CD4-positive, alpha-beta T cell treated with Interferon alpha-2 for 1 hour (primary cell): Measurements from ENCODE around the gene LEMD1.

Experiments used
- DNase-seq, 2 donors: peaks; one replicate each; pipeline ENCODE4 v3.0.0-alpha.2; 2020 to 2022

Gene LEMD1

DNA sequence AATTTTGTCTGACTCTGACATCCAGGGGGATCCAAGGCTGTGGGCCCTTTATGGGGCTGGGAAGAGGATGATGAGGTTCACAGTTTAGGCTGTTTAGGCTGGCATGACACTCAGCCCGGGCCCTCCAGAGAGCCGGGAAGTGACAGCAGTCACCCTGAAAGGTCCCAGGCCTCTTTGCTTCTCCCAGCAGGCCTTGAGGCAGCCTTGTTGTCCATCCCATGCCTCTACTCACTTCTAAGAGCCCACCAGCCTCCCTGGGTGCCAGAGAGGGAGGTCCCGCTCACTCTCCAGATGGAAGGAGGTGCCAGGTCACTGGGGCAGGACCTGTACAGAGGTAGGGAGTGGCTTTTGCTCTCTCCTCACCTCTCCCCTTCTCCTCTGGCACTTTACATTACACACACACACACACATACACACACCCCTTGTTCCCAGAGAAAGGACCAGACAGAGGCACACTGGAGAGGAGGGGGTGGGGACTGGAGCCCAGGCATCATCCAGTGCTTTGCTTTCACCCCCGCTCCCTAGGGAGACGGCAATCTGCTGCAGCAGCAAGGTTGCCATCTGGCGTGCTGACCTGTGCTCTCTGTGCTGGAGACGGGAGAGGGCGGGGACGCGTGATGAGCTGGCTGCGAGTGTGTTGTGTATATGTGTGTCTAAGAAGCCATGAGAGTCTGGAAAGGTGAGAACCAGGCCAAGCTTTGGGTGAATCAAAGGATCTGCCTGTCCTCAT, 69.7 kb downstream of the LEMD1 start:
- DNase-seq, result no peak

DNA sequence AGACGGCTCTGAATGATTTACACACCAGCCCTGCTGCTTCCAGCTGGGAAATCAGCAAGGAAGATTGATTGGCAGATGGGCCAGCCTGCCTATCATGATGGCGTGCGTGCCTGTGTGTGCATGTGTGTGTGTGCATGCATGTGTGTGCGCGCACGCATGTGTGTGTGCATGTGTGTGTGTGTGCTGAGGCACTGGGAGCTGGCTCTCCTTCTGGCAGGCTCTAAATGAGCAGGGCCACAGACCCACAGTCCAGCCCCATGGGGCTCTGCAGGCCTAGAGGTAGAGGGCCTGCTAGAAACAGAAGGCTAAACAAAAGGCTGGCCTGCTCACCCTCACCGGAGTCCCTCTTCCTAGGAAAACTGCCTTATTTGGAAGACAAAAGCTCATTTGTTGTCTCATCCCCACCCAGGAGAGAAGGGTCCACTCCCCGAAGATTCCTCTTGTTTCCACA, 71.1 kb downstream of the LEMD1 start:
- no peak for DNase-seq

DNA sequence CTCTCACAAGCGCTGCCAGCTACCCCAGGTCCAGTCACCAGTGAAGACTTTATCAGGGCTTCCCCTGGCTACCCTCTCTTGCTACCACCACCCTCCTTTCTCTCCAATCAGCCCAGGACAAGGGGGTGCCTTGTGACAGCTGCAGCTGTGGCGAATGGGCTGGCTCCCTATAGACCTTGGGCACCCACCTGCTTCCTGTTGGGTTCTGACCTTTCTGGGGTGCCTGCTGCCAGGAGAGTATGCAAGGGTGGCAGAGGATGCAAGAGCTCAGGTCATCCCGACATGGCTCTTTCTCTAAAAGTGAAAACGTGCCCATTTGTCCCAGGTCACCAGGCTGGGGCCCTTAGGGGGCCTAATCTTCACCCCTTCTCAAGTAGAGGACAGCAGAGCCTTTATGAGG, 71.7 kb downstream of the LEMD1 start:
- DNase-seq, result no peak

DNA sequence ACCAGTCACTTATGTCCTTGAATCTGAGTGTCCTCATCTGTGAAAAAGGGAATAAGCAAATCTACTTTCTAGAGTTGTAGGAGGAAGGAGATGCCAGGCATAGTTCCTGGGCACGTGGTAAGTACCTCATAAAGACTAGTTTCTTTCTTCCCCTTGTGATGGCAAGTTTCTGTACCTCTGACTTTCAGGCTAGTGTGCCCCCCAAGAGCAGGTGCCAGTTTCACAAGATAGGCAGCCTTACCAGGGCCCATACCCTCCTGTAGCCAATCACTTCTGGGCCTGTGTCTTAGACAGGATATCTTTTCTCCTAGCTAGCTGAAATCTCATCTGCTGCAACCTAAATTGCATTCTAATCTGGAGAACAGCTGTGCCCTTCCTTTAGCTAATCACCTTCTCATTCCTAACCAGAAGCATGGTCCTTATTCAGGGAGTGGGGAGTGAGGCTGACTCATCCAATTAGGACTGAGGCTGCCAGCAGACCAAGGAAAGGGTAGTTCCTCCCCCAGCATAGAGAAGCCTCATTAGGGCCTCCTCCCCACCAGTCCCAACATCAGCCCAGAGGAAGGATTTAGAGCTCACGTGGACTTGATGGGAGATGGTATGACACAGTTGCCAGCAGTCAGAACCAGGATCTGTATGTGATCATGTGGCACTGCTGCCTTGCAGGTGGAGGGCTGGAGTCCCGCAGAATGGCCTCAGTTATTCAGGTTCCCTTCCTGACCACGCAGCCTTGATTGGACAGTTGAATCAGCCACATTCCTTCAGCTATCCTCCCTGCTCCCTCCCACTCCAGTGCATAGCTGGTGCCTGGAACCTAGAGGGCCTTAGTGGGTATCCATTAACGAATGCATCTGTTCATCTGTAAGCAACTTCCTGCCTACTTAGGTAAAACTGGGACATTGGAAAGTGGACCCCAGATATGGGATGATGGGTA, 73.0 kb downstream of the LEMD1 start:
- peak in 1 of 2 donors; percentile 8 for DNase-seq

DNA sequence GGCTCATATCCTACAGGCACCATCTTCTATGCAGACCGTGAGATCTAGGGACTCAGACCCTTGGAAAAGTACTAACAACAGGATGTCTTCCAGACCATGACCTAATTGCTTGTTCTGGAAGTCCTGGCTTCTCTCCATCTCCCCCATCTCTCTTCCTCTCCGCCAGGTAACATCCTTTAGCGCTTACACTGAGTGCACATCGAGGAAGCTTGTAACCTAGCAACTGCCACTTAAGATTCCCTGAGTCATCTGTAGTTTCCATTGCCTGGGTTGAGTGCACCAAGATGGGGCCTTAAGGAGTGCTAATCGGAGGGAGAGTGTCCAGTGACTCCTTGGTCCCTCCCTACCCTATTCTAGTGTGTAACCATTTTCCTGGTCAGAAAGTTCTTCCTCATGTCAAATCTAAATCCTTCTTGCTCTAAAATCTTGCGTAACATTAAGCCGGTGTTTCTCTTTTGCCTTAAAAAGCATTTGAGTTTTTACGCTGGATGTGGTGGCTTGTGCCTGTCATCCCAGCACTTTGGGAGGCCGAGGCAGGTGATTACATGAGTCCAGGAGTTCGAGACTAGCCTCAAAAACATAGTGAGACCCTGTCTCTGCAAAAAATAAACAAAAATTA, 74.8 kb downstream of the LEMD1 start:
- no peak for DNase-seq

DNA sequence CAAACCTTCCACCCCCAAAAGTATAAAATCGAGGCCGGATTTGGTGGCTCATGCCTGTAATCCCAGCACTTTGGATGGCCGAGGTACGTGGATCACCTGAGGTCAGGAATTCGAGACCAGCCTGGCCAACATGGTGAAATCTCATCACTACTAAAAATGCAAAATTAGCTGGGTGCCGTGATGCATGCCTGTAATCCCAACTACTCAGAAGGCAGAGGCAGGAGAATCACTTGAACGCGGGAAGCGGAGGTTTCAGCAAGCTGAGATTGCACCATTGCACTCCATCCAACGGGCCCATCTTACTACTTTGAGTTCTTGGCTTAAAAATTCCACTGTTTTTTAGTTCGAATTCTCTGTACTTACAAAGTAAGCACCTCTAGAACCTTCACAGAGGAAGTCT, 76.1 kb downstream of the LEMD1 start:
- no peak for DNase-seq

DNA sequence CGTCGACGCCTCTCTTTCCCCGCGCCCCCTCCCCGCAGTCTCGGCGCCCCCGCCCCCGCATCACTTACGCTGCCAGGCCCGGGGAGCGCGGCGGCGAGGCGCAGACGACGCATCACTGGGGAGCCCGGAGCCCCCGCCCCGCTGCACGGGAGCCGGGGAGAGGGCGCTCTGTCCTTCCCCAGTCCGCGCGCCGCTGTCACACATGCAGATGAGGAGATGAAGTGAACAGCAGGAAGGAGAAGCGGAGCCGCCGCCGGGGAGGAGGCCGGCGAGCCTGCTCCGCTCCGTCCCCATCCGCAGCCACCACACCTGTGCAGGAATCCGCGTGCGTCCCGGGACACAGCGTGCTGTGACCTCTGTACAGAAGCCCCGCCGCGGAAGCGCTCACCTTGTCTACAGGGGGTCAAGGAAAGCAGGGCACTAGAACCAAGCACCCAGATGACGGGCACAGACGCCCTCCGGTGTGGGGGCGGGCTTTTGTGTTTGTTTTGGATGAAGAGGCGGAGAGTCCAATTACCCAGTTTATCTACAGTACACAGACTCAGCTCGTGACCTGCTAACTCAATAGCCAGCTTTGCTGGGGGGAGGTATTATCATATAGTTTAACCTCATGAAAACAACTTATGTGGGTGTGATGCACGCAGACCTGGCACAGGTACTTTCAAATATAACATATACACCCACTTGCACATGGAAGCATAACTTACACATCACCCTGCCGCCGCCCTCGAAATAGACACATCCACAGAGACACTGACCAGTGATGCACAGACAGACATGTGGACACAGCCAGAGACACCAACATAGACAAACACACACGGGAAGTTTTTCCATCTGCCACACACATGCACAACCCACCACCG, 77.6 kb downstream of the LEMD1 start:
- DNase-seq, result peak in 1 of 2 donors; percentile 25

DNA sequence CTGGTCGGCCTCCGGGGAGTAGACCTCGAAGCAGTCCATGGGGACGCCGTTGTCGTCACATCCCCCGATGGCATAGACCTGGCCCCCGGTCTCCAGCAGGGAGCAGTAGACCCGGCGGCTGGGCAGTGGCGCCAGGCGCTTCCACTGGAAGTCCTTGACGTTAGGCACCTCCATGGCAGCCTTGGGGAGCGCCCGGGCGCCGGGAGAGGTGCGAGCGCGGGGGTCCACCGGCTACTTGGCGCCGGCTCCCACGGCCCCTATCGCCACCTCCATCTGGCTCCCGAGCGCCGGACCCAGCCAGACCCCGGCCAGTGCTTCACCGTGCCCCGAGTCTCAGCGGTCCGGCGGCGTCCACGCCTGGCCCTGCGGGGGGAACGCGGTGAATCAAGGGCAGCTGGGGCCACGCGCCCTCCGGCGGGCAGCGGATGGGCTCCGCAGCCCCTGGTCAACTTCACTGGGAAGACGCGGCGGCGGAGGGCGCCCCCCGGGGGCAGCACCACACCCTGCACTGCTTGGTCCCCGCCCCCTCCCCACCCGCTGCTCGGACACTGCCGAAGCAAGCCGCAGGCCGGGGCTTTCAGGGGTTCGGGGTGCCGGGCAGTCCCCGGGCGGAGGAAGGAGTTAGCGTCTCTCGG, 78.3 kb downstream of the LEMD1 start:
- DNase-seq, result no peak

DNA sequence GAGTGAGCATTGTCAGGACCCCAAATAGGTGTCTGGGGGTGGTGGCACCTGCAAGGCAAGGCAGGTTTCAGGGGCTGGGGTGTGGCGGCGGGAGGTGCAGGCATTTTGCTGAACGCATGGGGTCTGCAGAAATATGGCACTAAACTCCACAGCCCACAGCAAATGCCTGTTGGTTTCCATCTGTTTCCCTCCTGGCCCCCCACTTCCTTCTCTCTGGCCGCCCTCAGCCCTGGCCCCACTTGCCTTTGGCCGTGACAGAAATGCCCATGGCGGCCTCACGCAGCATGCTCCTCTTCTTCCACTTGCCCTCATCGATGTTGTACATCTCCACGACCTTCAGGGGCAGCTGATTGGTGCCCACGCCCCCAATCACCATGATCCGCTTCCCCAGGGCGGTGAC, 78.9 kb downstream of the LEMD1 start:
- no peak for DNase-seq

DNA sequence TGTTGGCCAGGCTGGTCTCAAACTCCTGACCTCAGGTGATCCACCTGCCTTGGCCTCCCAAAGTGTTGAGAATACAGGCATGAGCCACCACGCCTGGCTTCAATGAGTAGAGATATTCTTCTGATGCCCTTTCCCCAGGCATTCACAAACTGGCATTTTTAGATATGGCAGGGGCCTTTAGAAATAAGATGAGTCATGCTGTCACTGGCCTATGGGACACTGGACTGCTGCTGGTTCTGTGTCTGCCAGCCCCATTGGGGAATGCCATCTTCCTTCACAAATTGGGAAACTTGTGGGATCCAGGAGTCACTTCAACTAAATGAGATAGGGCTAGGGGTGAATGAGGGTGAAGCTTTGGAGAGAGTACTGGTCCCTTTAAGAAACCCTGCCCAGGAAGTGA, 81.2 kb downstream of the LEMD1 start:
- no peak for DNase-seq

DNA sequence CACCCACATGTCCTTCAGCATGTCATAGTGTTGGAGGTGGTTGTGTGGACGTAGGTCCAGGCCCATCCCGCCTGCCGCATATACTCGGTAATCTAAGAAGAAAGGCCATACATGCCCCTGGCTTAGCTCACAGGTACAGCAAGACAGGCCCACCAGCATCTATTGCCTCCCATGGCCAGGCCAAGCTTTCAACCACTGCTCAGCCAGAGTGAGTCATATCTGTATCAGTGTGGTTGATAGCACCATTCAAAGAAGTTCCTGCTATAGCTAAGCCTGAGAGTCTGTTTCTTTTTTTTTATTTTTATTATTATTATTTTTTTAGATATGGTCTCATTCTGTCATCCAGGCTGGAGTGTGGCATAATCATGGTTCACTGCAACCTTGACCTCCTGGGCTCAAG, 82.1 kb downstream of the LEMD1 start:
- no peak for DNase-seq

DNA sequence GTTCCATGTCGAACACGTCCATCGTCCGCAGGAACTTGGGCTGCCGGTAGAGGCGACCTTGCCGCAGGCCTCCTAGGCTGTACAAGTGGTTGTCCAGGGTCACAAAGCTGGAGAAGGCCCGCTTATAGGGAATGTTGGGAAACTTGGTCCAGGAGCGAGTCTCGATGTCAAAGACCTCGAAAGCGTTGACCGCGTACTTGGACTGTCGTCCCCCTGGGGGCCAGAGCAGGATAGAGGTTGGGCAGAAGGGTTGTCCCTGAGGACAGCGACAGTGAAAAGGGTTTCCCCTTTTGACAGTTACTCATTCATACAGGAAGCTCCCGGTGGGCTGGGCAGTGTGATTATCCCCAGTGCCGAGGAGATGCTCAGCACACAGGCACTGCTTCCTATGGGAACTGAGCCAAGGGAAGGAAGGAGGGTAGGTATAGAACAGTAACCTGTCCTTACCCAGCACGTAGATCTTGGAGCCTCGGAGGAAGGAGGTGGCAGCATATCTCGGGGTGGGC, 82.6 kb downstream of the LEMD1 start:
- DNase-seq, result no peak

DNA sequence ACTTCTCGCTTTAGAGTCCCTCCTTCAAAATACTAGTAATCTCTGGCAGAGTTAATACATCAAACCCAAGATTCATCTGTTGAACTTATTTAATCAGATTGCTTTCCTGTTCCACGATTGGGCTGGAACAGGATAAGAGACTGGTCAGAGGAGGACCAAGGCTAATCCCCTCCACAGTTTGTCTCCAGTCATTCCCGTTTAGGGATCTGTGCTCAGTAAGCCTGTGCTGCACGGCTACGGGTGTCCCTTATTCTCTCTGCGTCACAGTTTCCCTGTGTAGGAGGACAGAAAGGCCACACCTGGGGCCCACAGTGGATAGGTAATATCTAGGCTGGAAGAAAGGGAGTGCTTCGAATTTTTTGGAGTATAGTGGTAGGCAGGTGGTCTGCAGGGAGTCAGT, 83.8 kb downstream of the LEMD1 start:
- DNase-seq, result no peak

DNA sequence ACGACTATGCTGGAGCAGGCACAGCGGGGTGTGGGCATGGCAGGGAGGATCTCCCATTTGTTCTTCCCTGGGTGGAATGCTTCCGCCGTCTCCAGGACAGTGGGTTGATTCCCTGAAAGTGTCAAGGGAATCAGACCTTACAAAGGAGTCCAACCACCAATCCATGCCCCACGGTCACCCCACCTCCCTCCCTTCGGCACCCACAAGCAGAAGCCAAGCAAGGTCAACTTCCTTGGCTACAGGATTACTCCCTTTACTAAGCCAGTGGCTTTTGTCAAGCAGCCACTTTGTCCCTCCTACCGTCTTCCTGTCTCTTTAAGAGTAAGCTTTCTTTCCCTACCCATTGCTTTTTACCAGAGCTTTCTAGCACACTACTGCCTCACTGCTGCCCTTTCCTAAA, 84.4 kb downstream of the LEMD1 start:
- no peak for DNase-seq

DNA sequence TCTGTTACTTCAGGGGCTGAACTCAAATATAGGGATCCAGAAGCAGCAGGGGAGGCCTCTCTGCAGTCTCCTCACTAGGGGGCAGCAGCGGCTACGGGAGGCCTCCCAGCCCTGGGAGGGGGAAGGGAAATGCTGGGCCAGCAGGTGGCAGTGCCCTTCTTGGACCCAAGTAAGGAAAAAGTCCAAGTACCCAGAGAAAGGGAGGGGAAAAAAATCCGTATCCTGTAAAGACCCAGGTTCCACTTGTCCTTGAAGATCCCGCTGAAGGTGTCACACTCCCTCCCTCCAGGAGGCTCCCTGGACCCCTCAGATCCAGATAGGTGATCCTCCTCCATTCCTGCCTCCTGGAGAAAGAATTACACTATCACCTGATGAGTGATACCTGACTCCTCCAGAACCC, 86.2 kb downstream of the LEMD1 start:
- peak; percentile 79 to 82 for DNase-seq

DNA sequence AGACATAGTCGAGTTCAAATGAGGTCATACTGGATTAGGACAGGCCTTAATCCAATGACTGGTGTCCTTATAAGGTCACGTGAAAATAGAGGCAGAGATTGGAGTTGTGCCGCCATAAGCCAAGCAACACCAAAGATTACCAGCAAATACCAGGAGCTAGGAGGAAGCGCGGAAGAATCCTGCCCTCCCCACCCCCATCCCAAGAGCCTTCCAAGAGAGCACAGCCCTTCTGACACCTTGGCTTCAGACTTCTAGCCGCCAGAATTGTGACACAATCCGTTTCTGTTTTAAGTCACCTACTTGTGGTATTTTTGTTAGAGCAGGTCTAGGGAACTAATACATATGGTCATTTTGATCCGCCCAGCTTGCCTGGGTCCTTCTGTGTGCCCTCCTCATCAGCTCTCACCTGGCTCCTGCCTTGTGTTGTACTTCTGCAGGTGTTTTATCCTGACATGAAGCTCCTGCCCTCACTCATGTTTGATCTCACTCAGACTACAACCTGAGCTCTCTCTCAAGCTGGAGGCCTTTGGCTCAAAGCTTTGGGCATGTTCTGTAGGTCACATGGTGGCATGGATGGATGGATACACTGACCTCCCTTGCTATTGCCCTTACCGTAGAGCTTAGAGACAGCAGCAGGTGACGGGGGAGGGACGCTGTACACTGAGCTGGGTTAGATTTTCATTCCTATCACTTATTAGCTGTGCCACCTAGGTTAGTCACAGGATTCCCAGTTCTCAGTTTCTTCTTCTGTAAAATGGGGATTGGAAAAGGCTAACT, 89.7 kb downstream of the LEMD1 start:
- DNase-seq, result no peak
